Endothelial cell of umbilical vein (primary cell): Measurements from ENCODE around the gene FAM50A. TPM values are rescaled to one million over a fixed set of nuclear protein-coding genes. Genes with fewer than 3 reads are reported as not detected.

Experiments
- BruUV-seq: library from RNA; stranded (reverse); fragments of 400-500 nt; replicated peaks from 2 replicates; lab custom pipeline; 2021; lab: Mats Ljungman, UMichigan
- CTCF ChIA-PET: fragments of 300-600, 350-600 bp; sonication (Branson Sonifier 250); formaldehyde crosslinking; loops from one replicate; lab custom pipeline; 2021; ENCODE audit warnings: antibody characterized with exemption, inconsistent platforms; lab: Charles Lee
- POLR2A ChIA-PET: fragments of 300-600, 350-600 bp; sonication (Branson Sonifier 250); formaldehyde crosslinking; loops from one replicate; lab custom pipeline; 2021; ENCODE audit warnings: antibody characterized with exemption, inconsistent platforms; lab: Charles Lee
- DNase-seq: peaks from one replicate; pipeline ENCODE4 v3.0.0-alpha.2; 2011; ENCODE audit warnings: low read depth, low spot score
- FAIRE-seq: peaks from 2 replicates; lab custom pipeline; 2011; peaks lifted over from hg19 to GRCh38; lab: Jason Lieb, UNC
- H2AFZ ChIP-seq: 2 replicates; pipeline ENCODE4 v1.6.0; 2012; ENCODE audit warnings: low read depth, low read length, control low read depth, inconsistent platforms
- H3K27ac ChIP-seq: 2 replicates; pipeline ENCODE4 v1.5.1; 2011; ENCODE audit warnings: low read depth, mild to moderate bottlenecking, control low read depth, low read length, moderate library complexity; ENCODE audit not compliant: insufficient read depth
- H3K27me3 ChIP-seq, 2 experiments: 2 replicates each; pipeline versions ENCODE4 v1.6.0 to v1.6.1; 2011; ENCODE audit warnings: low read length in 2 of 2, mixed read lengths in 1 of 2; ENCODE audit not compliant: control insufficient read depth in 2 of 2, insufficient read depth in 2 of 2
- H3K36me3 ChIP-seq, 2 experiments: 2 replicates in 1 of 2; 3 replicates in 1 of 2; pipeline ENCODE4 v1.5.1; 2011; ENCODE audit warnings: low read length in 2 of 2, mild to moderate bottlenecking in 1 of 2, moderate library complexity in 1 of 2; ENCODE audit not compliant: control insufficient read depth in 2 of 2, insufficient read depth in 2 of 2; ENCODE audit errors: extremely low read depth in 1 of 2
- H3K4me1 ChIP-seq: 3 replicates; pipeline ENCODE4 v1.5.1; 2011; ENCODE audit warnings: mild to moderate bottlenecking, low read length; ENCODE audit not compliant: control insufficient read depth, insufficient read depth; ENCODE audit errors: extremely low read depth
- H3K4me2 ChIP-seq: 2 replicates; pipeline ENCODE4 v1.6.1; 2011; ENCODE audit warnings: low read length, control low read depth, mixed read lengths; ENCODE audit not compliant: insufficient read depth
- H3K4me3 ChIP-seq, 3 experiments: fragments of 200-600 bp in 1 of 3; sonication (generic), shearing (Covaris generic) in 1 of 3; replicated peaks in 1 of 3; 2 replicates each; pipeline ENCODE4 v1.5.1; 2011 to 2016; ENCODE audit warnings: control low read depth in 3 of 3, low read length in 3 of 3, mild to moderate bottlenecking in 2 of 3, inconsistent platforms in 1 of 3, low read depth in 1 of 3, moderate library complexity in 1 of 3; ENCODE audit not compliant: insufficient read depth in 1 of 3
- H3K79me2 ChIP-seq: 2 replicates; pipeline ENCODE4 v1.6.0; 2012; ENCODE audit warnings: low read length, inconsistent platforms; ENCODE audit not compliant: control insufficient read depth, insufficient read depth
- H3K9ac ChIP-seq: replicated peaks from 2 replicates; pipeline ENCODE3; 2011; ENCODE audit warnings: low read length, control low read depth; ENCODE audit not compliant: insufficient read depth; ENCODE audit errors: extremely low read depth
- H3K9me1 ChIP-seq: replicated peaks from 3 replicates; pipeline ENCODE4 v1.6.0; 2011; ENCODE audit warnings: mild to moderate bottlenecking, low read length; ENCODE audit not compliant: control insufficient read depth, insufficient read depth; ENCODE audit errors: extremely low read depth
- H3K9me3 ChIP-seq: replicated peaks from 2 replicates; pipeline ENCODE4 v1.5.1; 2012; ENCODE audit warnings: low read length, inconsistent platforms; ENCODE audit not compliant: control insufficient read depth, insufficient read depth
- H4K20me1 ChIP-seq: replicated peaks from 2 replicates; pipeline ENCODE3; 2011; ENCODE audit warnings: mild to moderate bottlenecking, low read length; ENCODE audit not compliant: control insufficient read depth, insufficient read depth; ENCODE audit errors: extremely low read depth
- EZH2 ChIP-seq: IDR thresholded peaks from 2 replicates; pipeline ENCODE4 v1.6.1; 2012; ENCODE audit warnings: borderline replicate concordance, low read depth, mild to moderate bottlenecking, moderate library complexity, low read length, inconsistent platforms; ENCODE audit not compliant: severe bottlenecking
- FOS ChIP-seq: IDR thresholded peaks from 2 replicates; pipeline ENCODE4 v1.6.1; 2011; ENCODE audit warnings: mild to moderate bottlenecking, low read length, moderate library complexity, borderline replicate concordance; ENCODE audit not compliant: insufficient read depth
- GATA2 ChIP-seq: IDR thresholded peaks from 2 replicates; pipeline ENCODE4 v1.7.0; 2011; ENCODE audit warnings: low read depth, mild to moderate bottlenecking, moderate library complexity, mixed read lengths, low read length; ENCODE audit not compliant: insufficient read length, insufficient read depth
- JUN ChIP-seq: IDR thresholded peaks from 2 replicates; pipeline ENCODE4 v1.6.1; 2011; ENCODE audit warnings: borderline replicate concordance, low read depth; ENCODE audit not compliant: insufficient read length, insufficient read depth
- MYC ChIP-seq: IDR thresholded peaks from one replicate; pipeline ENCODE4 v1.6.1; 2011; ENCODE audit warnings: mild to moderate bottlenecking, low read depth, low read length
- POLR2A ChIP-seq: IDR thresholded peaks from 2 replicates; pipeline ENCODE4 v1.6.1; 2012; ENCODE audit warnings: low read depth, mild to moderate bottlenecking, control low read depth, low read length
- POLR2AphosphoS5 ChIP-seq: IDR thresholded peaks from 2 replicates; pipeline ENCODE4 v1.6.1; 2012; ENCODE audit warnings: low read depth, mild to moderate bottlenecking, control low read depth, low read length, moderate library complexity; ENCODE audit not compliant: insufficient read depth
- dilution Hi-C: fragments of 300-500 bp; cut with MboI; formaldehyde crosslinking; loops from one replicate; pipeline ENCODE4 v1.15.0; 2019; ENCODE audit warnings: low sequenced_read_pairs; ENCODE audit not compliant: extremely low pct_ligation_motif_present
- intact Hi-C: fragments of 100-400 bp; cut with micrococcal nuclease; formaldehyde crosslinking; loops from one replicate; pipeline ENCODE4 v1.10.0; 2022
- polyA plus RNA-seq, 4 experiments: library from polyadenylated mRNA; depleted of rRNA in 3 of 4; stranded (reverse) in 3 of 4; unstranded in 1 of 4; fragments of >200 nt; gene quantifications; 2 replicates each; pipeline versions ENCODE4 v1.2.1 to v1.2.3, GENCODE V29; 2011 to 2012; ENCODE audit warnings: missing spikeins in 1 of 4
- total RNA-seq: library from RNA; stranded (reverse); gene quantifications from 2 replicates; pipeline ENCODE4 v1.2.3, GENCODE V29; 2021
- TF ChIP-seq, protein P1 (sequence below): IDR thresholded peaks from 2 replicates; pipeline ENCODE4 v1.6.1; 2011; ENCODE audit not compliant: insufficient read depth, insufficient read length
- TF ChIP-seq, protein P2 (sequence below), 2 donors: IDR thresholded peaks; 1 replicate in 1 of 2; 2 replicates in 1 of 2; pipeline ENCODE4 v1.5.1; 2011; ENCODE audit warnings: low read length in 2 of 2, mild to moderate bottlenecking in 2 of 2, moderate library complexity in 2 of 2, control low read depth in 1 of 2, inconsistent platforms in 1 of 2, low read depth in 1 of 2; ENCODE audit not compliant: insufficient read depth in 1 of 2; ENCODE audit errors: extremely low read depth in 1 of 2

FAM50A gene
- total and polyA plus RNA-seq, 2 donors (not counting 3 experiments of a cell fraction or from before 2014, with no cell fraction given): 75.9 to 123 TPM

DNA sequence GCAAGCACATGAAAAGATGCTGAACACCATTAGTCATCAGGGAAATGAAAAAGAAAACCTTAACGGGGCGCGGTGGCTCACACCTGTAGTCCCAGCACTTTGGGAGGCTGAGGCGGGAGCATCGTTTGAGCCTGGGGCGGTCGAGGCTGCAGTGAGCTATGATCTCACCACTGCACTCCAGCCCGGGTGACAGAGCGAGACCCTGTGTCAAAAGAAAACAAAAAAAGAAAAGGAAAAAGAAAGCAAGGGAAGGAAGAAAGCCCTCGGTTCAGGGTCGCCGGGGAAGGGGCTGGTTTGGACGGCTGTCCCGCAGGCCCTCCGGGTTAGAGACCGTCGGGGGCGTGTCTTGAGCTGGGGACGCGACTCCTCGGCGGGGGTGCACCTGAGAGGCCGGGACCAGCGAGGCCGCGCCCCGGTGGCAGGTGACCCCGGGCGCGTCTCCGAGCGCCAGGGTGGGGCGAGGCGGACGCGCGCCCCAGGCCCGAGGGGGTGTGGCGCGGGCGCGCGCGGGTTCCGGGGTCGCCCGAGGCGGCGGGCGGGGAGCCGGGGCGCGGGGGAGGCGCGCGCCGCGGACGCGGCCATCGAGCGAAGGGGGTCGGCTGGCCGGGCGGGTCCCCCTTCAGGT is 13.7 kb downstream of the FAM50A start:
- intact Hi-C loops: loop anchor here (2.0 kb wide), 1 partner anchor 21 kb away; the partner anchor contains the start of gene LAGE3
- POLR2A ChIA-PET: no interaction called here

More for the DNA sequence above, 13.7 kb downstream of the FAM50A start:
- dilution Hi-C loops: no loop called here
- H3K4me2 ChIP-seq: peak overlapping the region; percentile 31
- H3K27me3 ChIP-seq: no peaks in the 10 kb centered on the region
- H3K4me3 ChIP-seq: peak overlapping the region; percentile 25 to 81 (median 56)
- peaks cover 25% of the 10 kb centered on the region for H3K79me2 ChIP-seq
- no peaks in the 10 kb centered on the region for H3K9me3 ChIP-seq
- DNase-seq (no peak), FAIRE-seq (peak; percentile 79)
- H3K4me1 ChIP-seq: peaks cover 7% of the 10 kb centered on the region
- H3K27ac ChIP-seq: no peak overlapping the region
- no peaks in the 10 kb centered on the region for H3K9me1 ChIP-seq
- H2AFZ ChIP-seq: peak overlapping the region; percentile 66
- peak overlapping the region; percentile 57 for H3K9ac ChIP-seq
- CTCF ChIA-PET: interaction anchor here (1.2 to 2.9 kb wide), 2 partner anchors 70 to 84 kb away, joined by 4 to 8 read pairs; no protein-coding TSS in a partner anchor
- no peak for TF ChIP-seq JUN
- TF ChIP-seq, protein P1, sequence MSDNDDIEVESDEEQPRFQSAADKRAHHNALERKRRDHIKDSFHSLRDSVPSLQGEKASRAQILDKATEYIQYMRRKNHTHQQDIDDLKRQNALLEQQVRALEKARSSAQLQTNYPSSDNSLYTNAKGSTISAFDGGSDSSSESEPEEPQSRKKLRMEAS: no peak
- TF ChIP-seq POLR2A: no peak
- TF ChIP-seq, protein P2, sequence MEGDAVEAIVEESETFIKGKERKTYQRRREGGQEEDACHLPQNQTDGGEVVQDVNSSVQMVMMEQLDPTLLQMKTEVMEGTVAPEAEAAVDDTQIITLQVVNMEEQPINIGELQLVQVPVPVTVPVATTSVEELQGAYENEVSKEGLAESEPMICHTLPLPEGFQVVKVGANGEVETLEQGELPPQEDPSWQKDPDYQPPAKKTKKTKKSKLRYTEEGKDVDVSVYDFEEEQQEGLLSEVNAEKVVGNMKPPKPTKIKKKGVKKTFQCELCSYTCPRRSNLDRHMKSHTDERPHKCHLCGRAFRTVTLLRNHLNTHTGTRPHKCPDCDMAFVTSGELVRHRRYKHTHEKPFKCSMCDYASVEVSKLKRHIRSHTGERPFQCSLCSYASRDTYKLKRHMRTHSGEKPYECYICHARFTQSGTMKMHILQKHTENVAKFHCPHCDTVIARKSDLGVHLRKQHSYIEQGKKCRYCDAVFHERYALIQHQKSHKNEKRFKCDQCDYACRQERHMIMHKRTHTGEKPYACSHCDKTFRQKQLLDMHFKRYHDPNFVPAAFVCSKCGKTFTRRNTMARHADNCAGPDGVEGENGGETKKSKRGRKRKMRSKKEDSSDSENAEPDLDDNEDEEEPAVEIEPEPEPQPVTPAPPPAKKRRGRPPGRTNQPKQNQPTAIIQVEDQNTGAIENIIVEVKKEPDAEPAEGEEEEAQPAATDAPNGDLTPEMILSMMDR (IDR thresholded peaks at IDR 0.05; ENCODE audit: extremely low read depth in 1 of 2, insufficient read depth in 1 of 2, low read depth in 1 of 2, low read length in 2 of 2): no peak
- no peak for TF ChIP-seq FOS
- TF ChIP-seq GATA2: no peak
- TF ChIP-seq MYC: no peak
- no peak for TF ChIP-seq EZH2
- TF ChIP-seq POLR2AphosphoS5: no peak
- H4K20me1 ChIP-seq: no peaks in the 10 kb centered on the region
- peaks cover 0 to 5% of the 10 kb centered on the region in 2 experiments for H3K36me3 ChIP-seq
- no TSS peak for BruUV-seq
